CMK (cell line): ENCODE data around the gene MMAB.
A peak's percentile ranks its signal among the peaks of the same experiment; 100 is the strongest.
"Not testable (repeated sequence)": the region's sequence is repeated elsewhere in the genome, so short reads cannot be mapped to it uniquely, and the experiment has no call there.

Experiments used
- DNase-seq: peaks from one replicate; pipeline ENCODE4 v3.0.0-alpha.2; 2010; ENCODE audit warnings: low read depth

The MMAB gene

GRCh38 chr12:109602132-109602531 is 28.8 kb upstream of the MMAB start:
- not testable (repeated sequence) for DNase-seq

- DNase-seq: no peak
These were observed 28.3 kb upstream of the MMAB start for GRCh38 chr12:109601557-109601956.

- DNase-seq: no peak
These were observed 27.7 kb upstream of the MMAB start for GRCh38 chr12:109600995-109601394.

- DNase-seq: no peak
These were observed 27.2 kb upstream of the MMAB start for GRCh38 chr12:109600481-109600880.

GRCh38 chr12:109599087-109599486 is 25.8 kb upstream of the MMAB start:
- no peak for DNase-seq

GRCh38 chr12:109598428-109598854 is 25.1 kb upstream of the MMAB start:
- no peak for DNase-seq

GRCh38 chr12:109597795-109598427 is 24.6 kb upstream of the MMAB start:
- DNase-seq: peak; percentile 58

GRCh38 chr12:109597414-109597794 is 24.1 kb upstream of the MMAB start:
- no peak for DNase-seq

GRCh38 chr12:109596418-109597244 is 23.3 kb upstream of the MMAB start:
- DNase-seq: no peak

- DNase-seq: peak; percentile 35
These were observed 22.1 kb upstream of the MMAB start for GRCh38 chr12:109595321-109595902.

- DNase-seq: no peak
These were observed 21.4 kb upstream of the MMAB start for GRCh38 chr12:109594556-109595317.

- DNase-seq: no peak
These were observed 19.6 kb upstream of the MMAB start for GRCh38 chr12:109592905-109593272.

- no peak for DNase-seq
These were observed 19.0 kb upstream of the MMAB start for GRCh38 chr12:109592195-109592904.

- DNase-seq: no peak
These were observed 17.7 kb upstream of the MMAB start for GRCh38 chr12:109591041-109591440.

- no peak for DNase-seq
These were observed 17.3 kb upstream of the MMAB start for GRCh38 chr12:109590566-109590965.

- DNase-seq: no peak
These were observed 16.5 kb upstream of the MMAB start for GRCh38 chr12:109589691-109590245.

- no peak for DNase-seq
These were observed 15.9 kb upstream of the MMAB start for GRCh38 chr12:109589240-109589590.

GRCh38 chr12:109588461-109589239 is 15.3 kb upstream of the MMAB start:
- DNase-seq: no peak

GRCh38 chr12:109587921-109588320 is 14.6 kb upstream of the MMAB start:
- no peak for DNase-seq

- no peak for DNase-seq
These were observed 13.3 kb upstream of the MMAB start for GRCh38 chr12:109586385-109587296.
